ENCODE measurements around the gene FYB1.

FYB1 gene

DNA sequence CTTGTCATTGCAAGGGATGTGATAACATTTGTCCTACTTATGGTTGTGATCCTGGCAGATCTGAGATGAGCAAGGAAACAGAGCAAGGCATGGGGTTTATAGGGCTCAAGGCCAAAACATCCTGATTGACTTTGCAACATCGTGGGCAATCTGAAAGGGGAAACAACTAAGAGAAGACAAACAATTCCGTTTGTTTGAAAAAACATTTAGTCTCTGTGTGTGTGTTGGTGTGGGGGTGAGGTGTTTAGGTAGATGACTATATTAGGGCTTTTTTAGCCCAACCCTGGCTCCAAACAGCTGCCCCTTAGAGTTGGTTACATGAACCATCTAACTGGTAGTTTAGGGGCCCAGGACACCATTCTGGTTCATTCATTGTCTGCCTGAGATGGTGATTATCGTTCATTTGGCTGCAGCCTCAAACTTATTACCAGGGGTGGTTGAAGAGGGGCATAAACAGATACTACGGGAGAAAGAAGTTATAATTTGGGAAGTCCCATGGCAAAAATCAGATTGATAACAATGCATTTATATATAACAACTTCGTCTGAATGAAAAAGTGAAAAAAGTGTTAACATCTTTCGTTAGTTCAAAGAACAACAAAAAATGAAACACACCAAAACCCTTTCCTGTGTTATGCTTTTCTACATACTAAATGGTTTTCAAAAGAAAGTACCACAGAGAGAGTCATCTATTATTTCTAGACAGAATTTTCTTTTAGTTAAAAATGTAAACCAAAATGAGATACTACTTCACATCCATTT is 5.7 kb downstream of the FYB1 start:
- H3K27me3 ChIP-seq (ENCODE audit: control insufficient read depth, insufficient read depth, low read length): no peaks in the 10 kb centered on the region

DNA sequence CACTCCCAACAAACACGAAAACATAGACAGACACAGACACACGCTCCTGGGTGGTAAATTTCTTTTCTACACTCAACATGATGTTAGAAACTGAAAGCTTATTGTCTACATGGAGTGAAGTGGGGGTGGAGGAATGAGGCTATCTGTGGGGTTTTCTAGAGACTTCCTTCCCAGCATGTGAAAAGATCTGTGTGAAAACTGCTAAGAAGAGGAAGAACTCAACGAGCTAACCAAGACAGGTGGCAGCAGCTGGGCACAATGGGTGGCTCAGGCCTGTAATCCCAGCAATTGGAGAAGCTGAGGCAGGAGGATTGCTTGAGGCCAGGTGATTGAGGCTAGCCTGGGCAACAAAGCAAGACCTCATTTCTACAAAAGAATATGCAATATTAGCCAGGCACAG is 7.6 kb downstream of the FYB1 start:
- H3K9ac ChIP-seq (ENCODE audit: low read depth, low read length): no peak overlapping the region
- no peaks in the 10 kb centered on the region for H3K9me3 ChIP-seq (ENCODE audit: control insufficient read depth, insufficient read depth, low read length)
- H3K4me1 ChIP-seq (ENCODE audit: control insufficient read depth, insufficient read depth, low read length): no peaks in the 10 kb centered on the region
- H3K4me3 ChIP-seq (ENCODE audit: low read depth, low read length): no peak overlapping the region
- no peaks in the 10 kb centered on the region for H3K36me3 ChIP-seq (ENCODE audit: control insufficient read depth, insufficient read depth, low read length)
- no peaks in the 10 kb centered on the region for H3K27me3 ChIP-seq (ENCODE audit: control insufficient read depth, insufficient read depth, low read length)

More for the DNA sequence above, 5.7 kb downstream of the FYB1 start:
- Histone ChIP-seq H3K36me3 (ENCODE audit: control insufficient read depth, insufficient read depth, low read length) (no peaks in the 10 kb centered on the region), H3K9me3 (ENCODE audit: control insufficient read depth, insufficient read depth, low read length) (no peaks in the 10 kb centered on the region), H3K4me3 (ENCODE audit: low read depth, low read length) (no peak overlapping the region), H3K9ac (ENCODE audit: low read depth, low read length) (no peak overlapping the region), H3K4me1 (ENCODE audit: control insufficient read depth, insufficient read depth, low read length) (no peaks in the 10 kb centered on the region)

DNA sequence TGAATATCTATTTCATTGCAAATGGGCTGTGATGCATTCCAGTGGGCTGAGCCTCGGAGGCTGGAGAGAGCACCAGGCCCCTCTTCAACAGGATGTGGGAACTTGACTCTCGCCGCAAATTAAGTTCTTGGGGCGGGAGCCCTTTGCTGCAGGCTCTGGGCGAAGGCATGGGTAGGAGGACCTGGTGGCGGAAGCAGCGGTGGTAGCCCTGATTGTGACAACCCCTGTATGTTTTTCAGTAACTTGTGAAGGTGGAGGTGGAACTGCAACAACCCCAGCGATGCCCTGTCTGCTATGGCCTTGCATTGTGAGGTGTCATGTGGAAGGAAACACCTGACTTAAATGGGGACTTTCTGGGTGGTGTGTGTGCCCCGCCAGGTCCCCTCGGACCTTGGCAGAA is 9.4 kb downstream of the FYB1 start:
- H3K36me3 ChIP-seq (ENCODE audit: control insufficient read depth, insufficient read depth, low read length): no peaks in the 10 kb centered on the region
- H3K4me3 ChIP-seq (ENCODE audit: low read depth, low read length): no peak overlapping the region
- no peaks in the 10 kb centered on the region for H3K4me1 ChIP-seq (ENCODE audit: control insufficient read depth, insufficient read depth, low read length)

DNA sequence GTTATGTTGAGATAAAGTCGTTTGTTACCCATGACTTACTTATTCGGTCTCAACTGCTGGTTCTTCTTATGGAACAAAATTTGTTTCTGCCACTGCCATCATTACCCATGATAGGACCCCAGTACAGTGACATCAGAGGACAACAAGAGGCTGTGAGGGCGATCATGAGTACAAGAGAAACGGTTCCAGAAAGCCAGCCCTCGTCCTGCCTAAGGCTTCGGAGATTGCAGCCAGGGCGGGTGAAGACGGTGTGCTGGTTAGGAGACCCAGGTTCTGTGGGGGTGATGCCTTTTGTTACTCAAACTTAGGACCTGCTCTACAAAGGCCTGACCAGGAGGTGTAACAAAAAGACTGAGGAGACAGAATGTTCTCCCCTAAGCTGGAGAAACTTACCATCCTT is 10.9 kb downstream of the FYB1 start:
- H3K4me1 ChIP-seq (ENCODE audit: control insufficient read depth, insufficient read depth, low read length): no peaks in the 10 kb centered on the region
- H3K36me3 ChIP-seq (ENCODE audit: control insufficient read depth, insufficient read depth, low read length): no peaks in the 10 kb centered on the region
- H3K9ac ChIP-seq (ENCODE audit: low read depth, low read length): no peak overlapping the region
- no peaks in the 10 kb centered on the region for H3K27me3 ChIP-seq (ENCODE audit: control insufficient read depth, insufficient read depth, low read length)
- no peaks in the 10 kb centered on the region for H3K9me3 ChIP-seq (ENCODE audit: control insufficient read depth, insufficient read depth, low read length)
- H3K4me3 ChIP-seq (ENCODE audit: low read depth, low read length): no peak overlapping the region

More for the DNA sequence above, 9.4 kb downstream of the FYB1 start:
- Histone ChIP-seq H3K9ac (ENCODE audit: low read depth, low read length) (no peak overlapping the region), H3K27me3 (ENCODE audit: control insufficient read depth, insufficient read depth, low read length) (no peaks in the 10 kb centered on the region), H3K9me3 (ENCODE audit: control insufficient read depth, insufficient read depth, low read length) (no peaks in the 10 kb centered on the region)

DNA sequence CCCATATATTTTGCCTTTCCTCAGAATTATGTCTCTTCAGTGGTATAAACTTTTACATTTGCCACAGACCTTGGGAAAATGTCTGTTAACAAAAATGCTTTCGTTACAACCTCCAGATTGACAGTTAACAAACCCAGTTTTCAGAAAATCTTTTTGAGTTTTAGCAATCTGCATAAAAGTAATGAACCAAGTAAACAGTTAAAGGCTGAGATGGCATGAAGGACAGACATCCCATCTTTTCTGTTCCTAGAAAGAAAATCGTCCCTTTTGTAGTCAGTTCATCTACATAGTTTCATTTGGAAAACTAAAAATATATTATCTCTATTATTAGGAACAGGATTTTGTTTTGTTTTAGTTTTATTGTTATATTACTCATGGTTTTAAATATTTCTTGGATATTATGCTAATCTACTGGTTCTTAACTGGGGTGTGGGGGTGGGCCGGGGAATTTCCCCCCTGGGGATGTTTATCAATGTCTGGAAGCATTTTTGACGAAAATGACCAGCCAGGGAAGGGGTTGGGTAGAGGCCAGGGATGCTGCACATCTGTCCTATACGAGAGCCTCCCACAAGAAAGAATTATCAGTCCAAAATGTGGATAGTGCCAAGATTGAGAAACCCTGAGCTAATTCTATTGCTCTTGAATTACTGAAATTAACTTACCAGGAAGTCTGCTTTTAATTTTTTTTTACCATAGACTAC is 11.9 kb downstream of the FYB1 start:
- H3K4me1 ChIP-seq (ENCODE audit: control insufficient read depth, insufficient read depth, low read length): no peaks in the 10 kb centered on the region
- H3K27me3 ChIP-seq (ENCODE audit: control insufficient read depth, insufficient read depth, low read length): no peaks in the 10 kb centered on the region
- H3K9me3 ChIP-seq (ENCODE audit: control insufficient read depth, insufficient read depth, low read length): no peaks in the 10 kb centered on the region
- no peaks in the 10 kb centered on the region for H3K36me3 ChIP-seq (ENCODE audit: control insufficient read depth, insufficient read depth, low read length)
- H3K4me3 ChIP-seq (ENCODE audit: low read depth, low read length): no peak overlapping the region
- H3K9ac ChIP-seq (ENCODE audit: low read depth, low read length): no peak overlapping the region

DNA sequence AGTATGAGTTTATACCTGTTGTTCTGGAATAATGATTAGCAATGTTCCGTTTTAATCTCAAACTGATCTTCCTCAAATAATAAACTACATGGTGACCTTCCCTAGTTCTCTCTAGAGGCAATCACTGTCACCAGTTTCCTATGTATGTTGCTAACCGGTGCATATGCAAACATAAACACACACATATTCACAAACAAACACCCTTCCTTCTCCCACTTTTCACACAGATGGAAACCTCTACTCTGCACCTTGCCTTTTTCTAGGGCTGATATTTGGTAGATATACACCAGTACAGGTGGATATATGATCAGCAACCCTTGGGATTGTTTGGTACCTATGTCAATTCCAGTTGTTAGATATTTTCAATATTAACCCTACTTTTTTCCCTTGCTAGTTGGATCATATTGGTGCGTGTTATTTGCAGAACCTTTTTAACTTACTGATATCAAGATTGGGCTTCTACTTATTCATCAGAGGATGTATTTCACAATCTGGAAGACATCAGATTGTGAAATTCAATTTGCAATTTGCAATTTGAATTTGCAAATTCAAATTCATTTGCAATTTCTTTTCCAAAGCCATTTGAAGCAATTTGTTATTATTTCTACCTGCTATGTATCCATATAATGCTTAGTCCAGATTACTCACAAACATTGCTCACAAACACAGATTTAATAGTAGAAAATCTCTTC is 12.6 kb downstream of the FYB1 start:
- Histone ChIP-seq H3K36me3 (ENCODE audit: control insufficient read depth, insufficient read depth, low read length) (no peaks in the 10 kb centered on the region), H3K27me3 (ENCODE audit: control insufficient read depth, insufficient read depth, low read length) (no peaks in the 10 kb centered on the region), H3K9ac (ENCODE audit: low read depth, low read length) (no peak overlapping the region), H3K9me3 (ENCODE audit: control insufficient read depth, insufficient read depth, low read length) (no peaks in the 10 kb centered on the region), H3K4me3 (ENCODE audit: low read depth, low read length) (no peak overlapping the region), H3K4me1 (ENCODE audit: control insufficient read depth, insufficient read depth, low read length) (no peaks in the 10 kb centered on the region)

DNA sequence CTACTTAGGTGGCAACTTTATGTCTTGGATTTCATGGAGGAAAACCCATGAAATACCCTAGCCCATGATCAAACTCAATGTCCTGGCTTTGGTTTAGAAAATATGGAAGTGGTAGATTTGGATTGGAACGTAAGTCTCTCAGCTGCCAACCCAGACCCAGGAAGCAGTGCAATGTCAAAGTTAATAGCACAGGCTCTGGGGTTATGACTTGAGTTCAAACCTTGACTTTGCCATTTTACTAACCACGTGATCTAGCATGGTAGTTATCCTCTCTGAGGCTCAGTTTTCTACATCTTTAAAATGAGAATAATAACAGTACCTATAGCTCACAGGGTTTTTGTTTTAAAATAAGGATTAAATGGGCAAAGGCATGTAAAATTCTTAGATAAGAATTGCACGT is 13.8 kb downstream of the FYB1 start:
- no peaks in the 10 kb centered on the region for H3K27me3 ChIP-seq (ENCODE audit: control insufficient read depth, insufficient read depth, low read length)
- H3K9ac ChIP-seq (ENCODE audit: low read depth, low read length): no peak overlapping the region
- H3K4me3 ChIP-seq (ENCODE audit: low read depth, low read length): no peak overlapping the region
- no peaks in the 10 kb centered on the region for H3K36me3 ChIP-seq (ENCODE audit: control insufficient read depth, insufficient read depth, low read length)
- no peaks in the 10 kb centered on the region for H3K9me3 ChIP-seq (ENCODE audit: control insufficient read depth, insufficient read depth, low read length)
- no peaks in the 10 kb centered on the region for H3K4me1 ChIP-seq (ENCODE audit: control insufficient read depth, insufficient read depth, low read length)

DNA sequence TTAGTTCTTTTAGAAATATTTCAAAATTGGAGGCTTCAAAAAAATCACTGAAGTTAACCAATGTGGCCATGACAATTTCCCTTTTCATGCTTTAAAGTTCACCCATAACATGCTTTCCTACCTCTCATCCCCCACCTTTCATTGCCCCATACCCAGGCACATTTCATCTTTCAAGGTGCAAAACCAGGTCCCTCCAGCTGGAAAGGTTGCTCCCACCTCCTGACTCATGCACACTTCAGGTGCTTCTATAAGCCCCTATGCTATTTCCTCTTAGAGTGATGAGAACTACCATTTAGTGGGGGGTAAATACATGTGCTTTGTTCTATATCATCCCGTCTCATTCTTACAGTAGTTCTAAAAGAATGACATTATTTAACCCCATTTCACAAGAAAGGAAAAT is 15.4 kb downstream of the FYB1 start:
- no peaks in the 10 kb centered on the region for H3K36me3 ChIP-seq (ENCODE audit: control insufficient read depth, insufficient read depth, low read length)
- no peaks in the 10 kb centered on the region for H3K4me1 ChIP-seq (ENCODE audit: control insufficient read depth, insufficient read depth, low read length)
- no peak overlapping the region for H3K4me3 ChIP-seq (ENCODE audit: low read depth, low read length)
- H3K9me3 ChIP-seq (ENCODE audit: control insufficient read depth, insufficient read depth, low read length): no peaks in the 10 kb centered on the region
- H3K9ac ChIP-seq (ENCODE audit: low read depth, low read length): no peak overlapping the region
- H3K27me3 ChIP-seq (ENCODE audit: control insufficient read depth, insufficient read depth, low read length): no peaks in the 10 kb centered on the region

DNA sequence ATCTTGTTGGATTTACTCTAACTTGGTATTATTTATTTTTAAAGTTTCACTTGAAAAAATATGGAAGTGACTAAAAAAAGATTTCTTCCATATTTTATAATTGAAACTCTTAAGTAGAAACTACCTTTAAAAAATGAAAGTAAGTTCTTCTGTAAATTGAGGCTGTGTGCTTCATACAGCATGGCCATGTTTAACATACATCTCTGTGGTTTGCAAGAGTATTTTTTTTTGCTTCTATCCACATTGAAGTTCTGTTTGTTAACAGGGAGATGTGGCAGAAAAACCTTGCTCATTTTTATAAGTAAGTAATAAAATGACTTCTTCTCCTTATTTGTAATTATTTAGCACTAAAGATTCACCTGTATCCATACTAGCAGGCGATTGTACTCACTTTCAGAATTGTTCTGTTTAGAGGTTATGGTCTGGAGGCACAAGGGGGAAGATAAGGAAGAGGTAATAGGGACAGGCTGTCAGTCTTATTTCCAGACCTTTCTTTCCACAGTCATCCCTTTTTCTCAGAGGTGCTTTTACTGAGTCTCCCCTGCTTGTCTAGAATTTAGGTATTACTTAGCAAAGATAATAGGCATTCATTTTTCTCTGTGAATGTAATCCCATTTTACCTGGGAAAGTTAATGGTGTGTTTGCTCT is 16.0 kb downstream of the FYB1 start:
- no peaks in the 10 kb centered on the region for H3K4me1 ChIP-seq (ENCODE audit: control insufficient read depth, insufficient read depth, low read length)
- no peaks in the 10 kb centered on the region for H3K27me3 ChIP-seq (ENCODE audit: control insufficient read depth, insufficient read depth, low read length)
- H3K9ac ChIP-seq (ENCODE audit: low read depth, low read length): no peak overlapping the region

DNA sequence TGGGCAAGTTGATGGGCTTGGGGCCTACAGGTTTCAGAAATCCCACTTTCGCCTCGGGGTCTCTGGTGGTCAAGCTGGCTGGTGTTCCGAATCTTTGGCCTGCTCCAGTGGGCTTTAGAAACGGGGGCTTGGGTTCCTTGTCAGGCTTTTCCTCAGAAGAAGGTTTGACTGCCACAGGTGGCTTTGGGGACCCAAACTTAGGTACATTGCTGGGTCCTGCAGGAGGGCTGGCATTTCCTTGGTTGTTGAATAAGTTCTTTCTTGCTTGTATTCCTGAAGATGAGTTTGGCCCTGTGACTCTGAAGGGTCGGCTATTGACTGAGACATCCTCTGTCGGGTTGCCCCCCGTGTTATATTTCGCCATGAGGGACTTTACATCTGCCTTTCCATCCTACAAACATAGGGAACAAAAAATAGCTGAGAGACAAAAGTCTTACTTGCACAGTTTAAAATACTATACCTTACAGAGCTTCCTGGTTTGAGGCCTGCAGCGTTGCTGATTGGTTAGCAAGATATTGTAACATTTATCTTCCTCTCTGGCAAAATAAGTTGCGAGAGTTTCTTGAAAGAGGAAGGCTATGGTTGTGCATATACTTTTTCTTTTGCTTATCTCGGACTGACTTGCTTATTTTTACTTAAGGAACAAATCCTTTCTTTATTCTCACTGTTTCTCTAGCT is 16.6 kb downstream of the FYB1 start:
- H3K27me3 ChIP-seq (ENCODE audit: control insufficient read depth, insufficient read depth, low read length): no peaks in the 10 kb centered on the region
- no peaks in the 10 kb centered on the region for H3K4me1 ChIP-seq (ENCODE audit: control insufficient read depth, insufficient read depth, low read length)
- no peak overlapping the region for H3K9ac ChIP-seq (ENCODE audit: low read depth, low read length)

More for the DNA sequence above, 16.0 kb downstream of the FYB1 start:
- no peak overlapping the region for H3K4me3 ChIP-seq (ENCODE audit: low read depth, low read length)
- H3K36me3 ChIP-seq (ENCODE audit: control insufficient read depth, insufficient read depth, low read length): no peaks in the 10 kb centered on the region
- H3K9me3 ChIP-seq (ENCODE audit: control insufficient read depth, insufficient read depth, low read length): no peaks in the 10 kb centered on the region

More for the DNA sequence above, 16.6 kb downstream of the FYB1 start:
- Histone ChIP-seq H3K36me3 (ENCODE audit: control insufficient read depth, insufficient read depth, low read length) (no peaks in the 10 kb centered on the region), H3K9me3 (ENCODE audit: control insufficient read depth, insufficient read depth, low read length) (no peaks in the 10 kb centered on the region), H3K4me3 (ENCODE audit: low read depth, low read length) (no peak overlapping the region)

Measured in iPS-15b (cell line).